Heart left ventricle (tissue), 16 donors: Measurements from ENCODE around the gene BLACAT1. TPM values are rescaled to one million over a fixed set of nuclear protein-coding genes. Genes with fewer than 3 reads are reported as not detected.

Experiments used
- ATAC-seq, 4 donors: fragments of 200-7000 bp; cut with Tn5 transposase; one replicate each; pipeline ENCODE4 v1.9.1; 2020 to 2022; ENCODE audit warnings: moderate library complexity in 4 of 4, mild to moderate bottlenecking in 3 of 4, moderate number of reproducible peaks in 1 of 4
- DNase-seq, 5 donors: peaks; one replicate each; pipeline ENCODE4 v3.0.0-alpha.2; 2020
- H3K27ac ChIP-seq, 12 donors: fragments of 200-600 bp; sonication (generic) in 4 of 12; one replicate each; pipeline versions ENCODE4 v1.5.0 to v1.8.0; 2016 to 2022; ENCODE audit warnings: mild to moderate bottlenecking in 2 of 12
- H3K27me3 ChIP-seq, 9 donors: fragments of 200-600 bp; sonication (generic) in 2 of 9; one replicate each; pipeline versions ENCODE4 v1.5.1 to v1.8.0; 2016 to 2022; ENCODE audit warnings: mild to moderate bottlenecking in 3 of 9
- H3K36me3 ChIP-seq, 9 donors: fragments of 200-600 bp; sonication (generic) in 2 of 9; one replicate each; pipeline versions ENCODE4 v1.5.0 to v1.8.0; 2018 to 2022; ENCODE audit warnings: mild to moderate bottlenecking in 2 of 9
- H3K4me1 ChIP-seq, 12 donors: fragments of 200-600 bp; sonication (generic) in 4 of 12; one replicate each; pipeline versions ENCODE4 v1.5.0 to v1.8.0; 2016 to 2022; ENCODE audit warnings: mild to moderate bottlenecking in 3 of 12
- H3K4me3 ChIP-seq, 12 donors: fragments of 200-600 bp; sonication (generic) in 4 of 12; one replicate each; pipeline versions ENCODE4 v1.5.0 to v1.8.0; 2017 to 2022; ENCODE audit warnings: mild to moderate bottlenecking in 9 of 12, moderate library complexity in 4 of 12
- H3K9me3 ChIP-seq, 12 donors: fragments of 200-600 bp; sonication (generic) in 4 of 12; one replicate each; pipeline versions ENCODE4 v1.5.0 to v1.8.0; 2016 to 2022; ENCODE audit warnings: mild to moderate bottlenecking in 1 of 12
- POLR2A ChIP-seq, 2 donors: fragments of 450-650 bp; IDR thresholded peaks; one replicate each; pipeline ENCODE4 v1.6.1; 2017; ENCODE audit warnings: antibody characterized with exemption in 2 of 2, mild to moderate bottlenecking in 2 of 2, moderate library complexity in 2 of 2
- WGBS, 4 donors: extraction: QIAGEN DNeasy Blood & Tissue Kit in 2 of 4; methylation state at CpG; one replicate each; pipeline versions ENCODE4 v1.1.5 to v1.1.7; 2013 to 2018; 5-methylcytosine and 5-hydroxymethylcytosine counted together
- intact Hi-C, 10 donors: fragments of 100-400 bp; cut with DNase I; formaldehyde crosslinking; loops; one replicate each; pipeline versions ENCODE4 v1.11.1 to v1.14.2; 2022
- polyA plus RNA-seq, 2 donors: library from polyadenylated mRNA; stranded (reverse); fragments of 200-250 nt; gene quantifications; one replicate each; pipeline ENCODE4 v1.2.3, GENCODE V29; 2013
- total RNA-seq, 9 donors: library from RNA; depleted of rRNA in 2 of 9; stranded (reverse); fragments of >200 nt in 2 of 9; fragmentation: NEBNext Ultra II Directional in 3 of 9; extraction: Animal tissue kit (Norgen Biotek cat#: 25700) in 3 of 9; gene quantifications; one replicate each; pipeline versions ENCODE4 v1.1.0 to v1.2.4, GENCODE V29; 2016 to 2023
- TF ChIP-seq, protein P1 (sequence below), 12 donors: fragments of 200-600 bp; sonication (generic) in 4 of 12; IDR thresholded peaks; one replicate each; pipeline versions ENCODE4 v1.5.0 to v1.8.0; 2018 to 2022; ENCODE audit warnings: antibody characterized with exemption in 12 of 12, mild to moderate bottlenecking in 5 of 12
- donor health status: ischemic (EF 13 %, LVEDD 7.1; RV severe dilation, severe dysfunction).
- donor health status: healthy with polysubstance abuse.
- donor health status: DM: no; HTN: yes; CAD: no.
- donor health status: DM: no; HTN: no; CAD: no.
- donor health status: ischemic (EF 25% LVEDD 6.9; RV normal size, moderate dysfunction).
- donor health status: ischemic (EF 25% LVEDD 5.7; RV mildly dilated, moderate dysfunction).
- donor health status: healthy.
- donor health status: DM: yes; HTN: yes; CAD: no.
- donor health status: ischemic (EF 35%, LVEDD 5.7; RV mildly dilated, moderate dysfunction).
- donor health status: nonischemic (EF 11% LVEDD 7.7; RV severe dilation, severe dysfunction).
- donor health status: DM: yes; HTN: yes; CAD: no.
- donor health status: PGD.
- donor health status: ischemic (EF 29% LVEDD 5.4; RV normal size, mild dysfunction).
- donor health status: nonischemic (EF 23%, LVEDD 6.1; RV moderate dilation, normal function).

The BLACAT1 gene
- total and polyA plus RNA-seq, 11 donors = 0.27 TPM; not detected in 10

DNA sequence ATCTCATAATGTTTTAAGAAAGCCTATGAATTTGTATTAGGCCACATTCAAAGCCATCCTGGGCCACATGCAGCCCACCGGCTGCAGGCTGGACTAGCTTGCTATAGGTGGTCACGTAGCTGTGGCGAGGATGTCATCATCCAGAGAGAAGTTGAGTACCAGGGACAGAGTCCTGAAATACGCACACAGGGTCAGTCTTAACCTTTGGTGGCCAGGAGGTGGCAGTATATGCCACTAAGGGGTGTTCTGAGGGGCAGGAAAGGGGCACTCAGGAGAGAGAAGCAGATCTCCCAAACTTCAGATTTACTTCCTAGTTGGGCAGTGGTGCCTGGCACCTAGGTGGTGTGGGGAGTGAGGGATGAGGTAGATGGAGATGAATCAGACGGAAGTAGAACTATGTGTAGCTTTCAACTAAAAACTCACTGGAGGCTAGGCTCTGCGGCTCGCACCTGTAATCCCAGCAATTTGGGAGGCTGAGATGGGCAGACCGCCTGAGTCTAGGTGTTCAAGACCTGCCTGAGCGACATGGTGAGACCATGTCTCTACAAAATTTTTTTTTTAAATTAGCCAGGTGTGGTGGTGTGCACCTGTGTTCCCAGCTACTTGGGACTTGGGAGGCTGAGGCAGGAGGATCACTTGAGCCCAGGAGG is 32.4 kb upstream of the BLACAT1 start:
- Histone ChIP-seq H3K4me1 (peaks cover 8 to 21% (median 16%) of the 10 kb centered on the region in 12 donors), H3K4me3 (no peak overlapping the region), H3K27ac (no peak overlapping the region), H3K36me3 (no peaks in the 10 kb centered on the region), H3K27me3 (peaks cover 0 to 12% (median 0%) of the 10 kb centered on the region in 9 donors), H3K9me3 (no peaks in the 10 kb centered on the region)
- ATAC-seq (peak; percentile 56 to 82 (median 74)), DNase-seq (peak in 4 of 5 donors; percentile 51 to 70 (median 62))
- TF ChIP-seq POLR2A (IDR thresholded peaks at IDR 0.05) = no peak
- TF ChIP-seq, protein P1, sequence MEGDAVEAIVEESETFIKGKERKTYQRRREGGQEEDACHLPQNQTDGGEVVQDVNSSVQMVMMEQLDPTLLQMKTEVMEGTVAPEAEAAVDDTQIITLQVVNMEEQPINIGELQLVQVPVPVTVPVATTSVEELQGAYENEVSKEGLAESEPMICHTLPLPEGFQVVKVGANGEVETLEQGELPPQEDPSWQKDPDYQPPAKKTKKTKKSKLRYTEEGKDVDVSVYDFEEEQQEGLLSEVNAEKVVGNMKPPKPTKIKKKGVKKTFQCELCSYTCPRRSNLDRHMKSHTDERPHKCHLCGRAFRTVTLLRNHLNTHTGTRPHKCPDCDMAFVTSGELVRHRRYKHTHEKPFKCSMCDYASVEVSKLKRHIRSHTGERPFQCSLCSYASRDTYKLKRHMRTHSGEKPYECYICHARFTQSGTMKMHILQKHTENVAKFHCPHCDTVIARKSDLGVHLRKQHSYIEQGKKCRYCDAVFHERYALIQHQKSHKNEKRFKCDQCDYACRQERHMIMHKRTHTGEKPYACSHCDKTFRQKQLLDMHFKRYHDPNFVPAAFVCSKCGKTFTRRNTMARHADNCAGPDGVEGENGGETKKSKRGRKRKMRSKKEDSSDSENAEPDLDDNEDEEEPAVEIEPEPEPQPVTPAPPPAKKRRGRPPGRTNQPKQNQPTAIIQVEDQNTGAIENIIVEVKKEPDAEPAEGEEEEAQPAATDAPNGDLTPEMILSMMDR (IDR thresholded peaks at IDR 0.05) = peak; percentile 81 to 93 (median 86)
- WGBS, 4 donors = 37 to 40% (median 39%) methylated on average over 9 of the region's 9 CpGs
- intact Hi-C loops = loop anchor here (1.0 to 10.0 kb wide), 11 partner anchors 36 to 213 kb away; partner anchors contain the start of genes ELK4 (in 2 of the 10) and KLHDC8A (in 1 of the 10)

DNA sequence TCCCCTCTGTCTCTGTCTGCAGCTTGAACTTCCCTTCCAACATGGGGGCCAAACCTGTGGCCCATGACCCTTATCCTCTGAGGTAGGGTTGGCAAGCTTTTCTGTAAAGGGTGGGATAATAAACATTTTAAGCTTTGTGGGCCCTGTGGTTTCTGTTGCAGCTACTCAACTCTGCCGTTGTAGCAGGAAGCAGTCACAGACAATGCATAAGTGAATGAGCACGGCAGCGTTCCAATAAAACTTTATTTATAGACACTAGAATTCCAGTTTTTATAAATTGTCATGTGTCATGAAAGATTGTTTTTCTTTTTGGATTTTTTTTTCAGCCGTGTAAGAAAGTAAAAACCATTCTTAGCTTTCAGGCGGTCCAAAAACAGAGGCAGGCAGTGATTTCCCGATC is 30.4 kb upstream of the BLACAT1 start:
- Histone ChIP-seq H3K4me1 (peaks cover 0 to 5% (median 0%) of the 10 kb centered on the region in 12 donors), H3K27ac (no peak overlapping the region), H3K4me3 (no peak overlapping the region), H3K9me3 (no peaks in the 10 kb centered on the region), H3K36me3 (no peaks in the 10 kb centered on the region), H3K27me3 (peaks cover 0 to 25% (median 9%) of the 10 kb centered on the region in 9 donors)
- ATAC-seq (no peak), DNase-seq (no peak)
- TF ChIP-seq, protein P1 (IDR thresholded peaks at IDR 0.05) = no peak
- no peak for TF ChIP-seq POLR2A (IDR thresholded peaks at IDR 0.05)
- WGBS, 4 donors = 85 to 92% (median 90%) methylated on average over 6 of the region's 6 CpGs
- intact Hi-C loops = loop anchor here in 7 of 10 donors (2.0 to 10.0 kb wide), 9 partner anchors 49 to 211 kb away; partner anchors contain the start of genes ELK4 (in 2 of the 7) and KLHDC8A (in 1 of the 7)

DNA sequence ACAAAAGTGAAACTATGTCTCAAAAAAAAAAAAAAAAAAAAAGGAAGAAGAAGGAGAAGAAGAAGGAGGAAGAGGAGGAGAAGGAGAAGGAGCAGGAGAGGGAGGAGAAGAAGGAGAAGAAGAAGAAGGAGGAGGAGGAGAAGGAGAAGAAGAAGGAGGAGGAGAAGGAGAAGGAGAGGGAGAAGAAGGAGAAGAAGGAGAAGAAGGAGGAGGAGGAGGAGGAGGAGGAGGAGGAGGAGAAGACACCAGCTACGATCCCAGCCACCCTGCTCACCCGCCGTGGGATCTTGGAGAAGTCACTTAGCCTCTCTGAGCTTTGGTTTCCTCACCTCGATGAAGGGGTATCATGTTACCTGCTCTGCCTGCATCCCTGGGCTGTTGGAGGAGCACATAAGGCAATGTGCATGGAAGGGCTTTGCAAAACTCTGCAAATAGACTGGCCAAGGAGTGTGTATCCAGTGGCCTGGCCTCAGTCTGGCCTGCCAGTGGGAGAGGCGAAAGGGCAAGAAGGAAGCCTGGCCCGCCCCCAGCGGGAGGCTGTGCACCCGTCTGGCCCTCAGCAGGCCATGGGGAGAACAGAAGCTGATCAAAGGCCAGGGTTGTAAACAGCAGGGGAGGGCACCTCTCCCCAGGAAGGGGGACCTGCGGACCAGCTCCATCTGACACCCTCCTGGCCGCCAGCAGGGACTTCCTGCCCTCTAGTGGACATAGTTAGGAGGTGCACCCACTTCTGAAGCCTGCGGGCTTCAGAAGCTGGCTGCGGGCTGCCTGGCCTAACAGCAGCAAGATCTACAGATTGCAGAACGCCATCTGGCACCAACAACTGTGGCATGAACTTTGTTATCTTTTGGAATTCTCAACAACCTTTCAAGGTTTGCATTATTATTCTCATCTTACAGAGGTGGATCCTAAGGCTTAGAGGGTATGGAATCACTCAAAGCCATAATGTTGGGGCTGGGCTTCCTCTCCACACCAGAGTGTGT is 29.4 kb upstream of the BLACAT1 start:
- TF ChIP-seq POLR2A (IDR thresholded peaks at IDR 0.05) = no peak
- TF ChIP-seq, protein P1 (IDR thresholded peaks at IDR 0.05) = peak; percentile 93 to 99 (median 97)
- ATAC-seq = peak; percentile 63 to 76 (median 73)

More for the DNA sequence above, 29.4 kb upstream of the BLACAT1 start:
- peaks cover 0 to 33% (median 13%) of the 10 kb centered on the region in 9 donors for H3K27me3 ChIP-seq
- peaks cover 0 to 5% (median 0%) of the 10 kb centered on the region in 12 donors for H3K4me1 ChIP-seq
- H3K4me3 ChIP-seq = no peak overlapping the region
- peak; percentile 42 to 73 (median 59) for DNase-seq
- H3K36me3 ChIP-seq = no peaks in the 10 kb centered on the region
- H3K9me3 ChIP-seq = no peaks in the 10 kb centered on the region
- H3K27ac ChIP-seq = no peak overlapping the region
- 29 to 45% (median 36%) methylated on average over 9 to 13 of the region's 13 CpGs for WGBS, 4 donors
- intact Hi-C loops = loop anchor here (1.0 to 10.0 kb wide), 12 partner anchors 48 to 210 kb away; partner anchors contain the start of genes ELK4 (in 2 of the 10) and KLHDC8A (in 2 of the 10)
